ENCODE data around the gene FLT4. TPM values are rescaled to one million over a fixed set of nuclear protein-coding genes. Genes with fewer than 3 reads are reported as not detected.
A peak's percentile ranks its signal among the peaks of the same experiment; 100 is the strongest.

The FLT4 gene
- total RNA-seq, 4 donors from 2014 or later, result 2.1 to 11.6 (median 4.0) TPM

DNA sequence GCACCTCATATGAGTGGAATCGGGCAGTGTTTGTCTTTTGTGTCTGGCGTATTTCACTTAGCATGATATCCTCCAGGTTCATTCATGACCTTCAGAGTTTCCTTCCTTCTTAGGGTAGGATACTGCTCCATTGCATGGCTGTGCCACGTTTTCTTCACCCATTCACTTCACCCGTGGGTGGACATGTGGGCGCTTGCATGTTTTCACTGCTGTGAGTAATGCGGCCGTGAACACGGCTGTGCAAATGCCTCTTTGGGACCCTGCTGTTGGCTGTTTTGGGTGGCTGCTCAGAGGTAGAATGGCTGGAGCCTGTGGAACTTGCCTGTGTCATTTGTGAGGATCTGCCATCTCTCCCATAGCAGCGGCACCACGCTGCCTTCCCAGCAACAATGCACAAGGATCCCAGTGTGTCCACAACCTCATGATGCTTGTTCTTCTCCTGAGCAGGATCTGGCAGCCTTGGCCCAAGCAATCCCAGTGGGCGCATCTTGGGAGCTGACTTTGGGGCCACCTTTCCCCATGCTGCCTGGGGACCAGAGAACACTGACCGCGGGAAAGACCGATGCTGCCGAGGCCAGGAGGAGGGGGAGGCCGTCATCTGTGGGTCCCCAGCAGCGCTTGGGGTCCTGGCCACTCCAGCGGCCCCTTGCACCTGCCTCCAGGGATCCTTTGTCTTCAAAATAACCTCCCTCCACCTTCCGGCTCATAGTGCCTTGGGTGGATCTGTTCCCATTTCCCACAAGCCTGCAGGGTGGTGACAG, 55.8 kb downstream of the FLT4 start:
- no peak for DNase-seq (ENCODE audit: low spot score in 2 of 2)
- H3K4me3 ChIP-seq (ENCODE audit: low read depth, poor library complexity, severe bottlenecking), result no peak overlapping the region
- TF ChIP-seq, protein P1, sequence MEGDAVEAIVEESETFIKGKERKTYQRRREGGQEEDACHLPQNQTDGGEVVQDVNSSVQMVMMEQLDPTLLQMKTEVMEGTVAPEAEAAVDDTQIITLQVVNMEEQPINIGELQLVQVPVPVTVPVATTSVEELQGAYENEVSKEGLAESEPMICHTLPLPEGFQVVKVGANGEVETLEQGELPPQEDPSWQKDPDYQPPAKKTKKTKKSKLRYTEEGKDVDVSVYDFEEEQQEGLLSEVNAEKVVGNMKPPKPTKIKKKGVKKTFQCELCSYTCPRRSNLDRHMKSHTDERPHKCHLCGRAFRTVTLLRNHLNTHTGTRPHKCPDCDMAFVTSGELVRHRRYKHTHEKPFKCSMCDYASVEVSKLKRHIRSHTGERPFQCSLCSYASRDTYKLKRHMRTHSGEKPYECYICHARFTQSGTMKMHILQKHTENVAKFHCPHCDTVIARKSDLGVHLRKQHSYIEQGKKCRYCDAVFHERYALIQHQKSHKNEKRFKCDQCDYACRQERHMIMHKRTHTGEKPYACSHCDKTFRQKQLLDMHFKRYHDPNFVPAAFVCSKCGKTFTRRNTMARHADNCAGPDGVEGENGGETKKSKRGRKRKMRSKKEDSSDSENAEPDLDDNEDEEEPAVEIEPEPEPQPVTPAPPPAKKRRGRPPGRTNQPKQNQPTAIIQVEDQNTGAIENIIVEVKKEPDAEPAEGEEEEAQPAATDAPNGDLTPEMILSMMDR (IDR thresholded peaks at IDR 0.05), result no peak
- TF ChIP-seq POLR2A (IDR thresholded peaks at IDR 0.05), result no peak
- intact Hi-C loops (cut with DNase I; ENCODE audit: low total_unique reads), result no loop called here
- WGBS, 2 donors, result 84 to 90% methylated on average over 18 to 19 of the region's 19 CpGs

DNA sequence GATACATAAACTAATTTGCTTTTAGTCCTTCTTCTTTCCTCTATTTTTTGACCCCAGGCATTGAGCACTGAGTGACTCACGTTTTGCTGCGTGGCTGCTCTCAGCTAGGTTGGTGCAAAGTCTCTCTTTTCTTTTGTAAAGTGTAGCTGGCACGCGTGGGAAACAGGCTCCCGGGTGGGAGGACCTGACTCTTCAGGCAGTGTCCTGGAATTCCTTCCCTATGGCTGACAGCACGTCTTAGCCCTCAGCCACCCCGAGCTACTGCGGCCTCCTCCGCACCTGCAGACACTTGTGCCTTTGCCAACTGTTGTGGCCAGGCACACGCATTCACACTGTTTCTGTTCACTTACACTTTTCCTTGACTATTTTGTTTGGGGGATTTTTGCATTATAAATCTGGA, 57.2 kb downstream of the FLT4 start:
- peak in 1 of 2 donors; percentile 78 for DNase-seq (ENCODE audit: low spot score in 2 of 2)
- TF ChIP-seq, protein P1 (IDR thresholded peaks at IDR 0.05), result no peak
- no peak for TF ChIP-seq POLR2A (IDR thresholded peaks at IDR 0.05)
- H3K4me3 ChIP-seq (ENCODE audit: low read depth, poor library complexity, severe bottlenecking), result no peak overlapping the region
- 62 to 73% methylated on average over 10 of the region's 10 CpGs for WGBS, 2 donors
- intact Hi-C loops (cut with DNase I; ENCODE audit: low total_unique reads), result no loop called here

DNA sequence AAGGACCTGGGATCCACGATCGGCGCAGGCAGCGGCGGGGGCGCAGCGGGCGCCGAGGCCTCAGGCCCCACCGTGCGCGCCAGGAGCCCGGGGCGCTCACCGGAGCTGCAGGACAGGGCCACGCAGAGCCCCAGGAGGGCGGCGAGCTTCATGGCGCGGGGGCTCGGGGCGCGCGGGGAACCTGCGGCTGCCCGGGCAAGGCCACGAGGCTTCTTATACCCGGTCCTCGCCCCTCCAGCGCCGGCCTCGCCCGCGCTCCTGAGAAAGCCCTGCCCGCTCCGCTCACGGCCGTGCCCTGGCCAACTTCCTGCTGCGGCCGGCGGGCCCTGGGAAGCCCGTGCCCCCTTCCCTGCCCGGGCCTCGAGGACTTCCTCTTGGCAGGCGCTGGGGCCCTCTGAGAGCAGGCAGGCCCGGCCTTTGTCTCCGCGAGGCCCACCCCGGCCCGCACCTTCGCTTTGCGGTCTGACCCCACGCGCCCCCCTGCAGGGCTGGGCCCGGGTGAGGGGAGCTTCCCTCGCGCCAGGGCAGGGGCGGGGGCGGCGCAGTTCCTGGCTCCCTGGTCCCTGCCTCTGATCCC, 58.0 kb downstream of the FLT4 start, which contains the start of gene SCGB3A1:
SCGB3A1 (minus strand) TSS at position 189 of the 577 bp plus-strand sequence; CDS start at position 152, 37 bp downstream.
- no peak within 1 kb of the TSS for H3K4me3 ChIP-seq (ENCODE audit: low read depth, poor library complexity, severe bottlenecking)
- 0 to 6% methylated on average over 2 to 13 of the region's 60 CpGs for WGBS, 2 donors
- intact Hi-C loops (cut with DNase I; ENCODE audit: low total_unique reads), result no loop called here
- DNase-seq (ENCODE audit: low spot score in 2 of 2), result no peak
- no peak for TF ChIP-seq POLR2A (IDR thresholded peaks at IDR 0.05)
- TF ChIP-seq, protein P1 (IDR thresholded peaks at IDR 0.05), result no peak

DNA sequence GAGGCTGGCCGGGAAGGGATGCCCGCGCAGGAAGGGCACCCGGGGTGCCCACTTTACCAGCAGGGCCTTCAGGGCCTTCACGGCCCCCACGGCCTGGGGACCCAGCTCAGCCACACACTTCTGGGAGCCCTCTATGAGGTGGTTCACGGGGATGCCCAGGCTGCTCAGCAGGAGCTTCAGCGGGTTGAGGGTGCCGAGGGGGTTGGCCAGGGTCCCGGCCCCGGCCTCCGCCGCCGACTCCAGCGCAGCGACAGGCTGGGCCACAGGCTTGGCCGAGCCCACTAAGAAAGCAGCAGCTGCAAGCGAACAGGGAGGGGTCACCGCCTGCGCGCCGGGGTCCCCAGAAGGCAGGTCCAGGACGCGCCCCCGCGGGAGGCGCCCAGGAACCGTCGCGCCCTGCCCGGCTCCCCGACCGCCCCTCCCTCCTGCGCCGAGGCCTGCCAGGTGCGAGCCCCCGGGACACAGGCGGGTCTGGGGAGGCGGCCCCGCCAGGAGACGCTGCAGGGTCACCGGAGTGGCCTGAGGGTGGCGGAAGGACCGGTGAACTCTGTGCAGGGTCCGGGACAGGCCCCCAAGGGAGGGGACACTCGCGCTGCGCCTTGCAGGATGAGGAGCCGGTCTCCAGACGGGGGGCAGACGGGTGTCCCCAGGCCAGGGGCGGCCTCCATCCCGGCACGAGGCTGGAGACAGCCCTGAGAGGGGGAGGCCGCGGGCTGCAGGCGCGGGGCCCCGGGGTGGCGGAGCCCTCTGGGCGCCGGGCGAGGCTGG, 58.7 kb downstream of the FLT4 start:
- TF ChIP-seq, protein P1 (IDR thresholded peaks at IDR 0.05), result no peak
- DNase-seq (ENCODE audit: low spot score in 2 of 2), result peak in 1 of 2 donors; percentile 82
- no peak overlapping the region for H3K4me3 ChIP-seq (ENCODE audit: low read depth, poor library complexity, severe bottlenecking)
- WGBS, 2 donors, result 1 to 2% methylated on average over 25 to 41 of the region's 63 CpGs
- intact Hi-C loops (cut with DNase I; ENCODE audit: low total_unique reads), result no loop called here

DNA sequence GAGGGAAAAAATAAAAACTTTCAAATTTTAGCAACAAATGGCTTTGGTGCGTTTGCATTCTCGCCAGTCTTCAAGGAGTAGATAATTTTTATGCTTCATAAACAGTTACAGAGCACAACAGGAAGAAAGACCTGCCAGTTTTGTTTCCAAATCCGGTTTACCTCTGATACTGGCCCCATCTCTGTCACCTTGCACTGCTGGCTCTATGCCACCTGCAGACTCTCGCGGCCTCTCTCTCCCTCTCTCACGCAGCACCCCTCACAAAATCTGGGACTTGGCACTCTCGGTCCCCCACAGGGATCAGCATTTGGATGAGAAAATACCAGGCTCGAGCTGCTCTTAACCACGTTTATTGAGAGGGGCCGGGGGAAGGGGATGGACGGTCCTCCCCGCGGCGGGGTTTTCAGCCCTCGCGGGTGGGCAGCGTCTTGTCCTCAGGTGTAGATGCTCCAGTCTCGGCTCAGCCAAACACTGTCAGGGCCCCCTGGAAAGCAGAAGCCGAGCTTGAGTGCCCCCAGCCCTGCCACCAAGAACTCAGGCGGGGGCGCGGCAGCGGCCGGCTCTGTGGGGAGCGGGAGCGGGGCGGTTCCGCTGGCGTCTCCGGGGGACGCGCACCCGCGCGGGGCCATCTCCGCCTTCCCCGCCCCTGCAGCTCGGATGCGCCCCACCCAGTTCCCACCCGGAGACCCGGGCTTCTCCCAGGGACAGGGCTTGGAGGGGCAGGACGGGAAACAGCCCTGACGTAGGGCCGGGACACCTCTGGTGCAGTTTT, 59.4 kb downstream of the FLT4 start:
- intact Hi-C loops (cut with DNase I; ENCODE audit: low total_unique reads), result no loop called here
- 4 to 5% methylated on average over 14 to 26 of the region's 44 CpGs for WGBS, 2 donors
- H3K4me3 ChIP-seq (ENCODE audit: low read depth, poor library complexity, severe bottlenecking), result no peak overlapping the region
- no peak for TF ChIP-seq POLR2A (IDR thresholded peaks at IDR 0.05)
- TF ChIP-seq, protein P1 (IDR thresholded peaks at IDR 0.05), result no peak
- no peak for DNase-seq (ENCODE audit: low spot score in 2 of 2)

All from lower leg skin (tissue), 4 donors.